Suprapubic skin (tissue), 4 donors: Measurements from ENCODE around the gene SAMD4A. TPM values are rescaled to one million over a fixed set of nuclear protein-coding genes. Genes with fewer than 3 reads are reported as not detected.

ENCODE experiments used
- DNase-seq, 2 donors: peaks; one replicate each; pipeline ENCODE4 v3.0.0-alpha.2; 2019; ENCODE audit warnings: low spot score in 2 of 2
- H3K27ac ChIP-seq: fragments of 200-600 bp; sonication (generic); one replicate; pipeline ENCODE4 v1.5.1; 2019
- H3K27me3 ChIP-seq: fragments of 200-600 bp; sonication (generic); one replicate; pipeline ENCODE4 v1.5.1; 2019
- H3K36me3 ChIP-seq: fragments of 200-600 bp; sonication (generic); one replicate; pipeline ENCODE4 v1.5.1; 2019
- H3K4me1 ChIP-seq: fragments of 200-600 bp; sonication (generic); one replicate; pipeline ENCODE4 v1.5.1; 2019
- H3K4me3 ChIP-seq: fragments of 200-600 bp; sonication (generic); one replicate; pipeline ENCODE4 v1.5.1; 2019; ENCODE audit warnings: mild to moderate bottlenecking
- H3K9me3 ChIP-seq: fragments of 200-600 bp; sonication (generic); one replicate; pipeline ENCODE4 v1.5.1; 2019
- CTCF ChIP-seq, 2 donors: fragments of 200-600 bp in 1 of 2; fragments of 450-650 bp in 1 of 2; sonication (generic) in 1 of 2; IDR thresholded peaks; one replicate each; pipeline ENCODE4 v1.5.1; 2016 to 2019; ENCODE audit warnings: antibody characterized with exemption in 2 of 2, mild to moderate bottlenecking in 1 of 2, moderate library complexity in 1 of 2
- EP300 ChIP-seq: sonication (generic); formaldehyde crosslinking; IDR thresholded peaks from one replicate; pipeline ENCODE4 v1.6.1; 2017; ENCODE audit warnings: antibody characterized with exemption
- POLR2A ChIP-seq, 2 donors: fragments of 450-650 bp; IDR thresholded peaks; one replicate each; pipeline ENCODE4 v1.6.1; 2017; ENCODE audit warnings: antibody characterized with exemption in 2 of 2, mild to moderate bottlenecking in 2 of 2, moderate library complexity in 2 of 2
- POLR2AphosphoS5 ChIP-seq, 3 donors: sonication (generic); formaldehyde crosslinking; IDR thresholded peaks; one replicate each; pipeline ENCODE4 v1.6.1; 2017; ENCODE audit warnings: antibody characterized with exemption in 3 of 3
- WGBS: methylation state at CpG from one replicate; pipeline ENCODE4 v1.1.5; 2018; 5-methylcytosine and 5-hydroxymethylcytosine counted together
- total RNA-seq, 4 donors: library from RNA; depleted of rRNA; stranded (reverse); fragments of >200 nt; gene quantifications; one replicate each; pipeline ENCODE4 v1.1.0, GENCODE V29; 2016

SAMD4A gene
- total RNA-seq, 4 donors from 2014 or later: 7.7 to 26.6 (median 9.7) TPM

- Histone ChIP-seq H3K27ac (peak overlapping the region; percentile 91), H3K36me3 (no peaks in the 10 kb centered on the region), H3K4me3 (no peak overlapping the region), H3K27me3 (no peaks in the 10 kb centered on the region), H3K9me3 (no peaks in the 10 kb centered on the region), H3K4me1 (peaks cover 53% of the 10 kb centered on the region)
- WGBS: 62% methylated on average over 11 of the region's 11 CpGs
- no peak for TF ChIP-seq EP300
- no peak for TF ChIP-seq CTCF (IDR thresholded peaks at IDR 0.05)
- TF ChIP-seq POLR2A (IDR thresholded peaks at IDR 0.05): no peak
- TF ChIP-seq POLR2AphosphoS5 (IDR thresholded peaks at IDR 0.05): peak in 2 of 3 donors; percentile 45 to 58
- DNase-seq: peak in 1 of 2 donors; percentile 74
These were observed 87.0 kb downstream of the SAMD4A start for GRCh38 chr14:54653712-54654469.

GRCh38 chr14:54654605-54655004 is 87.7 kb downstream of the SAMD4A start:
- Histone ChIP-seq H3K36me3 (no peaks in the 10 kb centered on the region), H3K4me1 (peaks cover 54% of the 10 kb centered on the region), H3K27ac (peak overlapping the region; percentile 91), H3K9me3 (no peaks in the 10 kb centered on the region), H3K27me3 (no peaks in the 10 kb centered on the region), H3K4me3 (no peak overlapping the region)
- TF ChIP-seq POLR2A (IDR thresholded peaks at IDR 0.05): no peak
- TF ChIP-seq CTCF (IDR thresholded peaks at IDR 0.05): no peak
- DNase-seq: no peak
- 74% methylated on average over 2 of the region's 2 CpGs for WGBS

GRCh38 chr14:54658836-54659235 is 91.9 kb downstream of the SAMD4A start:
- no peak for DNase-seq
- no peak for TF ChIP-seq POLR2A (IDR thresholded peaks at IDR 0.05)
- no peak for TF ChIP-seq CTCF (IDR thresholded peaks at IDR 0.05)
- no peak for TF ChIP-seq EP300
- 83% methylated on average over 3 of the region's 3 CpGs for WGBS
- H3K36me3 ChIP-seq: no peaks in the 10 kb centered on the region
- H3K27ac ChIP-seq: no peak overlapping the region
- H3K9me3 ChIP-seq: no peaks in the 10 kb centered on the region
- H3K27me3 ChIP-seq: no peaks in the 10 kb centered on the region
- peaks cover 18% of the 10 kb centered on the region for H3K4me1 ChIP-seq
- no peak overlapping the region for H3K4me3 ChIP-seq

GRCh38 chr14:54659365-54659764 is 92.4 kb downstream of the SAMD4A start:
- 76% methylated on average over 6 of the region's 6 CpGs for WGBS
- H3K36me3 ChIP-seq: no peaks in the 10 kb centered on the region
- H3K9me3 ChIP-seq: no peaks in the 10 kb centered on the region
- peaks cover 13% of the 10 kb centered on the region for H3K4me1 ChIP-seq
- no peak for DNase-seq
- no peak overlapping the region for H3K27ac ChIP-seq
- H3K4me3 ChIP-seq: no peak overlapping the region
- TF ChIP-seq POLR2A (IDR thresholded peaks at IDR 0.05) (no peak), CTCF (IDR thresholded peaks at IDR 0.05) (no peak), POLR2AphosphoS5 (IDR thresholded peaks at IDR 0.05) (no peak), EP300 (no peak)
- no peaks in the 10 kb centered on the region for H3K27me3 ChIP-seq

- Histone ChIP-seq H3K4me3 (no peak overlapping the region), H3K27ac (no peak overlapping the region), H3K36me3 (no peaks in the 10 kb centered on the region), H3K27me3 (no peaks in the 10 kb centered on the region), H3K9me3 (no peaks in the 10 kb centered on the region), H3K4me1 (peaks cover 6% of the 10 kb centered on the region)
- no peak for DNase-seq
- no peak for TF ChIP-seq CTCF (IDR thresholded peaks at IDR 0.05)
- TF ChIP-seq POLR2A (IDR thresholded peaks at IDR 0.05): no peak
- no peak for TF ChIP-seq POLR2AphosphoS5 (IDR thresholded peaks at IDR 0.05)
- TF ChIP-seq EP300: no peak
- 83% methylated on average over 4 of the region's 4 CpGs for WGBS
These were observed 93.7 kb downstream of the SAMD4A start for GRCh38 chr14:54660604-54661111.
